Duodenal mucosa (tissue), 2 donors: ENCODE measurements around the gene SLC13A4.

Experiments used
- H3K27ac ChIP-seq: one replicate; pipeline ENCODE4 v1.7.0; 2013; ENCODE audit warnings: low read depth, low read length
- H3K27me3 ChIP-seq, 2 donors: one replicate each; pipeline ENCODE4 v1.7.0; 2013; ENCODE audit warnings: low read length in 2 of 2, control low read depth in 1 of 2; ENCODE audit not compliant: insufficient read depth in 2 of 2, control insufficient read depth in 1 of 2
- H3K36me3 ChIP-seq, 2 donors: one replicate each; pipeline ENCODE4 v1.7.0; 2013; ENCODE audit warnings: low read length in 2 of 2, control low read depth in 1 of 2; ENCODE audit not compliant: insufficient read depth in 2 of 2, control insufficient read depth in 1 of 2
- H3K4me1 ChIP-seq, 2 donors: one replicate each; pipeline ENCODE4 v1.7.0; 2013; ENCODE audit warnings: low read length in 2 of 2, control low read depth in 1 of 2; ENCODE audit not compliant: insufficient read depth in 2 of 2, control insufficient read depth in 1 of 2
- H3K4me3 ChIP-seq, 2 donors: one replicate each; pipeline ENCODE4 v1.7.0; 2013; ENCODE audit warnings: low read length in 2 of 2, low read depth in 1 of 2
- H3K9ac ChIP-seq, 2 donors: one replicate each; pipeline ENCODE4 v1.7.0; 2013; ENCODE audit warnings: low read length in 2 of 2, low read depth in 1 of 2
- H3K9me3 ChIP-seq, 2 donors: one replicate each; pipeline ENCODE4 v1.7.0; 2013; ENCODE audit warnings: low read length in 2 of 2, control low read depth in 1 of 2; ENCODE audit not compliant: control insufficient read depth in 1 of 2

SLC13A4 gene

GRCh38 chr7:135769005-135769802 is 41.2 kb upstream of the SLC13A4 start:
- no peaks in the 10 kb centered on the region for H3K9me3 ChIP-seq
- H3K9ac ChIP-seq = no peak overlapping the region
- H3K4me1 ChIP-seq = peaks cover 0 to 1% of the 10 kb centered on the region in 2 donors
- H3K27ac ChIP-seq = no peak overlapping the region
- no peak overlapping the region for H3K4me3 ChIP-seq
- H3K27me3 ChIP-seq = no peaks in the 10 kb centered on the region
- no peaks in the 10 kb centered on the region for H3K36me3 ChIP-seq

GRCh38 chr7:135768467-135768866 is 40.5 kb upstream of the SLC13A4 start:
- Histone ChIP-seq H3K36me3 (no peaks in the 10 kb centered on the region), H3K9me3 (no peaks in the 10 kb centered on the region), H3K27ac (no peak overlapping the region), H3K4me1 (no peaks in the 10 kb centered on the region), H3K4me3 (no peak overlapping the region), H3K27me3 (no peaks in the 10 kb centered on the region), H3K9ac (no peak overlapping the region)

DNA sequence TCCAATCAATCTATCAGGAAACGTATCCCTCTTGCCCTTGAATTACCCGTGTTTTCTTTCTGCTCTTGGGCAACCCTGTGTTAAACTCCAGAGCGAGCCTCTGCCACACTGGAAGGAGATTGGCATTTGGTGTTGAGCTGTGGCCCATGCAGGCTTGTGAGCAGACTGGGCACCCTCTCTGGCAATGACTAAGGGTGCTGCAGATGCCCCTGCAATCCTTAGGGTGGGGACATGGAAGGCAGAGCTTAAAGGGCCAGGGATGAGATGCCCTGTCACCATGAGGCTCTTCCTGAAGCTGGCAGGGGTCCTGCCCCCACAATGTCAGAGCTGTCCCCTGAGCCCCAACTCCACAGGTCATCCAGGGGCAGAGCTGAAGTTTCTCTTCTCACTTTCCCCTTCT is 40.1 kb upstream of the SLC13A4 start:
- Histone ChIP-seq H3K9me3 (no peaks in the 10 kb centered on the region), H3K9ac (no peak overlapping the region), H3K4me3 (no peak overlapping the region), H3K27ac (no peak overlapping the region), H3K36me3 (no peaks in the 10 kb centered on the region), H3K27me3 (no peaks in the 10 kb centered on the region), H3K4me1 (no peaks in the 10 kb centered on the region)

GRCh38 chr7:135763261-135763660 is 35.3 kb upstream of the SLC13A4 start:
- Histone ChIP-seq H3K4me1 (no peaks in the 10 kb centered on the region), H3K9me3 (no peaks in the 10 kb centered on the region), H3K9ac (no peak overlapping the region), H3K4me3 (no peak overlapping the region), H3K27me3 (peaks cover 0 to 2% of the 10 kb centered on the region in 2 donors), H3K27ac (no peak overlapping the region), H3K36me3 (no peaks in the 10 kb centered on the region)

- no peak overlapping the region for H3K27ac ChIP-seq
- no peak overlapping the region for H3K4me3 ChIP-seq
- no peaks in the 10 kb centered on the region for H3K4me1 ChIP-seq
- peaks cover 0 to 2% of the 10 kb centered on the region in 2 donors for H3K27me3 ChIP-seq
- H3K36me3 ChIP-seq = no peaks in the 10 kb centered on the region
- no peak overlapping the region for H3K9ac ChIP-seq
- H3K9me3 ChIP-seq = peaks cover 0 to 1% of the 10 kb centered on the region in 2 donors
Measured at GRCh38 chr7:135761751-135762488, 33.9 kb upstream of the SLC13A4 start.

DNA sequence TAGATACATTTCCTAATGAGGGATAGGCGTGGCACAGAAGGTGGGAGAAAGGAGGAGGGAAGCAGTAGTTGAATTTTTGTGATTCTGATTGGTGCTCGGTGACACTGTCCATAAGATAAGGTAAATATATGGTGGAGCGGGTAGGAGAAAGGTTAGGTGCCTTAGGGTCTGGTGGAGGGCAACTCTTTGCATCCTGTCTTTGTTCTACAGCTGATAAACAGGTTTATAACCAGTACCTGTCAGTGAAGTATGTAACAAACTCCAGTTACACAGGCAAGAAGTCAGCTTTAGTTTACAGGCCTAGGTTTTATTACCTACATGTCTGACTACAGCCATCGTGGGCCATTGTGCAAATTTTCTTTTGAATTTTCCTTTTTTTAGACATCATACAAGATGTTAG is 31.5 kb upstream of the SLC13A4 start:
- no peak overlapping the region for H3K9ac ChIP-seq
- no peak overlapping the region for H3K4me3 ChIP-seq
- H3K9me3 ChIP-seq = peaks cover 0 to 1% of the 10 kb centered on the region in 2 donors
- peaks cover 0 to 2% of the 10 kb centered on the region in 2 donors for H3K27me3 ChIP-seq
- H3K27ac ChIP-seq = no peak overlapping the region
- no peaks in the 10 kb centered on the region for H3K36me3 ChIP-seq
- no peaks in the 10 kb centered on the region for H3K4me1 ChIP-seq

DNA sequence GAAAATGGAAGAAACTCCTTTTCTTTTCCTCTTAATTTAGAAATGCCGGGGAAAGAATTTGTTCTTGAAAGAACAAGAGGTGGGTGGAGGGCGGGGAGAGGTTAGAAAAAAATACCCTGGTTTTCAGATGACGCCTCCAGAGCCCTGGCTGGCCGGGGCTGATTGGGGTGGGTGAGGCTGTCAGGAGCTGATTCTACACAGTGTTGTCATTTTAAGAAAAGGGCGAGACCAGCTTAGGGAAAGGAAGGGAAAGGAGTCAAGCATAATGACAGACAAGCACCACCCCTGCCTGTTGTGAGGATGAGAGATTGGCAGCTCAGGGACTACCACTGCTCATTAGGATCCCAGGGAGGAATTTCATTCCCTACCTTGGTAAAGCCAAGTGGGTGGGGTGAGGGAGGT is 30.5 kb upstream of the SLC13A4 start:
- Histone ChIP-seq H3K4me3 (no peak overlapping the region), H3K36me3 (no peaks in the 10 kb centered on the region), H3K27ac (no peak overlapping the region), H3K27me3 (peaks cover 0 to 2% of the 10 kb centered on the region in 2 donors), H3K4me1 (no peaks in the 10 kb centered on the region), H3K9ac (no peak overlapping the region), H3K9me3 (peaks cover 0 to 1% of the 10 kb centered on the region in 2 donors)

- peaks cover 0 to 2% of the 10 kb centered on the region in 2 donors for H3K27me3 ChIP-seq
- peaks cover 0 to 1% of the 10 kb centered on the region in 2 donors for H3K9me3 ChIP-seq
- H3K4me3 ChIP-seq = no peak overlapping the region
- H3K27ac ChIP-seq = no peak overlapping the region
- no peak overlapping the region for H3K9ac ChIP-seq
- H3K4me1 ChIP-seq = no peaks in the 10 kb centered on the region
- no peaks in the 10 kb centered on the region for H3K36me3 ChIP-seq
Measured at GRCh38 chr7:135757719-135758411, 29.9 kb upstream of the SLC13A4 start.

DNA sequence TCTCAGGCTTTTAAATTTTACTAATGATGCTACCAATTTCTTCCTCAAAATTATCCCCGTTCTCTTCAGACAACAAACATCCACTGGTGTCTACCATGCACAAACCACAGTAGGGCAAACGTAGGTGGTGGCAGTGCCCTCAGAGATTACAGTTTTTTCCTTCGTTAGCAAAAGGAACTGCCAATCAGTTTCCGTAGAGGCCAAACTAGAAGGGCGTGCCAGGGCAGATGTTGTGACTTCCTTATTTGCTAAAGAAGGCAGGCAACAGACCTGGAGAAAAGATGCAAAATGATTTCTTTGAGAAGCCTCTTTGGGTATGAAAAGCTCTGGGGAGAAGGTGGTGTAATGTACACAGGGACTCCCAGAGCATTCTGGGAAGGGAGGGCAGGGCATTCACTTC is 28.2 kb upstream of the SLC13A4 start:
- Histone ChIP-seq H3K4me3 (no peak overlapping the region), H3K27ac (no peak overlapping the region), H3K36me3 (no peaks in the 10 kb centered on the region), H3K9ac (no peak overlapping the region), H3K9me3 (peaks cover 0 to 1% of the 10 kb centered on the region in 2 donors), H3K27me3 (peaks cover 0 to 2% of the 10 kb centered on the region in 2 donors), H3K4me1 (no peaks in the 10 kb centered on the region)

GRCh38 chr7:135755351-135755753 is 27.4 kb upstream of the SLC13A4 start:
- H3K9me3 ChIP-seq = peaks cover 0 to 1% of the 10 kb centered on the region in 2 donors
- no peak overlapping the region for H3K4me3 ChIP-seq
- H3K36me3 ChIP-seq = no peaks in the 10 kb centered on the region
- H3K27ac ChIP-seq = no peak overlapping the region
- H3K9ac ChIP-seq = no peak overlapping the region
- peaks cover 0 to 2% of the 10 kb centered on the region in 2 donors for H3K27me3 ChIP-seq
- no peaks in the 10 kb centered on the region for H3K4me1 ChIP-seq
